GM12878 (cell line): Measurements from ENCODE around the gene RRP1B. TPM values are rescaled to one million over a fixed set of nuclear protein-coding genes. Genes with fewer than 3 reads are reported as not detected.

ENCODE experiments used
- ATAC-seq: fragments of 200-7000 bp; cut with Tn5 transposase; 3 replicates; pipeline ENCODE4 v1.9.1; 2020; ENCODE audit warnings: mild to moderate bottlenecking, moderate library complexity
- BruUV-seq: library from RNA; stranded (reverse); fragments of 400-500 nt; replicated peaks from 2 replicates; lab custom pipeline; 2021; lab: Mats Ljungman, UMichigan
- CTCF ChIA-PET: fragments of 300-600 bp; sonication (Branson Sonifier 250); formaldehyde crosslinking; extraction: SDS; loops from one replicate; lab custom pipeline; 2021; ENCODE audit warnings: inconsistent platforms; lab: Yijun Ruan, JAX
- POLR2A ChIA-PET: fragments of 350-600 bp; formaldehyde crosslinking; extraction: SDS; loops from one replicate; lab custom pipeline; 2021; ENCODE audit warnings: inconsistent platforms; lab: Charles Lee
- RAD21 ChIA-PET: fragments of 300-600 bp; sonication (Branson Sonifier 250); formaldehyde crosslinking; loops from one replicate; lab custom pipeline; 2023; ENCODE audit warnings: antibody characterized with exemption; ENCODE audit not compliant: unreplicated experiment; lab: Charles Lee
- SMC1A ChIA-PET: fragments of 300-600 bp; sonication (Branson Sonifier 250); formaldehyde crosslinking; loops from one replicate; lab custom pipeline; 2023; ENCODE audit not compliant: unreplicated experiment, uncharacterized antibody; lab: Charles Lee
- DNase-seq: peaks from one replicate; pipeline ENCODE4 v3.0.0-alpha.2; 2011; ENCODE audit warnings: low read depth, low spot score
- FAIRE-seq: peaks from 3 replicates; lab custom pipeline; 2011; peaks lifted over from hg19 to GRCh38; lab: Jason Lieb, UNC
- H2AFZ ChIP-seq: 2 replicates; pipeline ENCODE4 v1.6.0; 2011; ENCODE audit warnings: low read depth, low read length, control low read depth; ENCODE audit not compliant: control insufficient read depth
- H3K27ac ChIP-seq: 2 replicates; pipeline ENCODE4 v1.5.1; 2011; ENCODE audit warnings: control low read depth; ENCODE audit not compliant: control insufficient read depth, insufficient read depth
- H3K27me3 ChIP-seq, 2 experiments: replicated peaks in 1 of 2; 2 replicates each; pipeline versions ENCODE4 v1.6.0 to v1.6.1; 2011; ENCODE audit warnings: low read length in 1 of 2; ENCODE audit not compliant: control insufficient read depth in 2 of 2, insufficient read depth in 2 of 2
- H3K36me3 ChIP-seq, 2 experiments: 2 replicates each; pipeline ENCODE4 v1.5.1; 2011; ENCODE audit warnings: low read length in 1 of 2; ENCODE audit not compliant: control insufficient read depth in 2 of 2, insufficient read depth in 2 of 2
- H3K4me1 ChIP-seq: 2 replicates; pipeline ENCODE4 v1.6.1; 2011; ENCODE audit warnings: mild to moderate bottlenecking, low read length, moderate library complexity, mixed read lengths; ENCODE audit not compliant: control insufficient read depth, insufficient read depth
- H3K4me2 ChIP-seq: 2 replicates; pipeline ENCODE4 v1.6.0; 2011; ENCODE audit warnings: control low read depth; ENCODE audit not compliant: control insufficient read depth, insufficient read depth
- H3K4me3 ChIP-seq: fragments of 200-600 bp; sonication (generic); 2 replicates; pipeline ENCODE4 v1.5.1; 2016
- H3K79me2 ChIP-seq: 2 replicates; pipeline ENCODE4 v1.6.0; 2011; ENCODE audit warnings: low read length; ENCODE audit not compliant: control insufficient read depth, insufficient read depth
- H3K9ac ChIP-seq: 2 replicates; pipeline ENCODE4 v1.8.0; 2011; ENCODE audit warnings: low read length, control low read depth, mixed read lengths; ENCODE audit not compliant: control insufficient read depth, insufficient read depth
- H3K9me3 ChIP-seq: replicated peaks from 3 replicates; pipeline ENCODE4 v1.5.1; 2011; ENCODE audit warnings: mild to moderate bottlenecking, low read length; ENCODE audit not compliant: control insufficient read depth, insufficient read depth
- H4K20me1 ChIP-seq: 2 replicates; pipeline ENCODE4 v1.6.0; 2011; ENCODE audit not compliant: control insufficient read depth, insufficient read depth
- CREM ChIP-seq: IDR thresholded peaks from 2 replicates; pipeline ENCODE4 v1.6.1; 2014; ENCODE audit warnings: antibody characterized with exemption, low read depth
- DPF2 ChIP-seq: fragments of 450-650 bp; IDR thresholded peaks from 2 replicates; pipeline ENCODE4 v1.6.1; 2017; ENCODE audit warnings: mild to moderate bottlenecking
- IRF5 ChIP-seq: fragments of 450-650 bp; IDR thresholded peaks from 2 replicates; pipeline ENCODE4 v1.6.1; 2017; ENCODE audit warnings: borderline replicate concordance
- NFYB ChIP-seq: IDR thresholded peaks from 2 replicates; pipeline ENCODE4 v1.6.1; 2011; ENCODE audit warnings: low read depth, mild to moderate bottlenecking, low read length, improper control_type of control experiment, moderate library complexity; ENCODE audit not compliant: insufficient read depth
- POLR2AphosphoS5 ChIP-seq: IDR thresholded peaks from 2 replicates; pipeline ENCODE4 v1.6.1; 2011; ENCODE audit warnings: mild to moderate bottlenecking, low read length, inconsistent platforms
- POU2F2 ChIP-seq: IDR thresholded peaks from 3 replicates; pipeline ENCODE4 v1.6.1; 2011; ENCODE audit warnings: low read depth, mild to moderate bottlenecking, low read length, borderline replicate concordance
- RAD21 ChIP-seq: IDR thresholded peaks from 2 replicates; pipeline ENCODE4 v1.6.1; 2011; ENCODE audit warnings: mild to moderate bottlenecking, low read depth, low read length, moderate library complexity; ENCODE audit not compliant: insufficient read depth
- RELA ChIP-seq: fragments of 450-650 bp; IDR thresholded peaks from 2 replicates; pipeline ENCODE4 v1.8.0; 2014; ENCODE audit warnings: borderline replicate concordance; ENCODE audit not compliant: partially characterized antibody
- SIN3A ChIP-seq: IDR thresholded peaks from 2 replicates; pipeline ENCODE4 v1.6.1; 2012; ENCODE audit warnings: low read depth, low read length, improper control_type of control experiment
- SMARCA5 ChIP-seq: fragments of 450-650 bp; IDR thresholded peaks from 2 replicates; pipeline ENCODE4 v1.6.1; 2017; ENCODE audit warnings: mild to moderate bottlenecking
- SREBF2 ChIP-seq: IDR thresholded peaks from 2 replicates; pipeline ENCODE4 v1.6.1; 2012; ENCODE audit warnings: mild to moderate bottlenecking, low read length
- SUZ12 ChIP-seq: fragments of 200-600 bp; sonication (generic); IDR thresholded peaks from one replicate; pipeline ENCODE4 v1.6.1; 2018; ENCODE audit warnings: antibody characterized with exemption, mild to moderate bottlenecking; ENCODE audit not compliant: unreplicated experiment
- TCF7 ChIP-seq: IDR thresholded peaks from 2 replicates; pipeline ENCODE4 v1.6.1; 2014; ENCODE audit warnings: antibody characterized with exemption, borderline replicate concordance
- ZNF24 ChIP-seq: fragments of 450-650 bp; IDR thresholded peaks from 2 replicates; pipeline ENCODE4 v1.6.1; 2017; ENCODE audit warnings: antibody characterized with exemption, mild to moderate bottlenecking
- ZZZ3 ChIP-seq: IDR thresholded peaks from 2 replicates; pipeline ENCODE4 v1.6.1; 2011; ENCODE audit warnings: low read depth; ENCODE audit not compliant: control insufficient read depth, insufficient read length
- WGBS: methylation state at CpG from one replicate; pipeline ENCODE4 v1.1.6; 2016; ENCODE audit warnings: low lambda C conversion rate; ENCODE audit not compliant: insufficient replicate concordance, insufficient coverage; ENCODE audit errors: missing lambda C conversion rate; 5-methylcytosine and 5-hydroxymethylcytosine counted together
- in situ Hi-C: fragments of 300-500 bp; cut with MboI; formaldehyde crosslinking; loops from 9 replicates; pipeline ENCODE4 v1.14.3; 2018; ENCODE audit warnings: mixed read lengths
- intact Hi-C: fragments of 100-400 bp; cut with micrococcal nuclease; formaldehyde crosslinking; loops from one replicate; pipeline ENCODE4 v1.14.2; 2022; ENCODE audit not compliant: unreplicated experiment
- polyA plus RNA-seq, 11 experiments: library from polyadenylated mRNA; depleted of rRNA in 4 of 11; unstranded in 6 of 11; stranded (reverse) in 5 of 11; fragments of >200 nt; fragmentation: Nextera tagmentation in 4 of 11; fragmentation: Illumina TruSeq in 1 of 11; extraction: Ambion mirVana in 4 of 11; extraction: Trizol in 1 of 11; gene quantifications; 1 replicate in 1 of 11; 2 replicates in 10 of 11; pipeline versions ENCODE4 v1.2.1 to v1.2.3, GENCODE V29; 2011 to 2016; ENCODE audit warnings: inconsistent platforms in 2 of 11, missing spikeins in 2 of 11, low read depth in 1 of 11
- total RNA-seq, 4 experiments: library from RNA; depleted of rRNA in 3 of 4; stranded (reverse); fragments of >200 nt in 3 of 4; fragmentation: Illumina TruSeq in 1 of 4; extraction: Trizol in 1 of 4; gene quantifications; 2 replicates each; pipeline versions ENCODE4 v1.2.1 to v1.2.3, GENCODE V29; 2013 to 2021

RRP1B gene
- total and polyA plus RNA-seq, 10 of the 15 experiments (the other 5 are each of a cell fraction or from before 2014, with no cell fraction given) = 8.1 to 57.4 (median 38.1) TPM

- ChIA-PET CTCF (interaction anchor here (0.7 to 3.9 kb wide), 22 partner anchors 8 to 753 kb away, joined by 3 to 41 read pairs (median 5); partner anchors contain the start of gene NDUFV3), SMC1A (interaction anchor here (0.6 to 2.2 kb wide), 9 partner anchors 17 to 442 kb away, joined by 3 to 12 read pairs (median 4); no protein-coding TSS in a partner anchor), RAD21 (interaction anchor here (0.7 to 2.2 kb wide), 9 partner anchors 15 to 453 kb away, joined by 3 to 7 read pairs (median 3); no protein-coding TSS in a partner anchor), POLR2A (interaction anchor here (0.6 kb wide), 1 partner anchor 48 kb away, joined by 3 read pairs; no protein-coding TSS in a partner anchor)
- Histone ChIP-seq H3K9ac (no peak overlapping the region), H3K4me2 (peak overlapping the region; percentile 56), H3K4me1 (peaks cover 11% of the 10 kb centered on the region; the same call in 1 of the 2 replicates), H3K79me2 (no peaks in the 10 kb centered on the region), H3K9me3 (no peaks in the 10 kb centered on the region), H2AFZ (no peak overlapping the region), H3K36me3 (no peaks in the 10 kb centered on the region), H4K20me1 (no peaks in the 10 kb centered on the region), H3K27ac (no peak overlapping the region), H3K4me3 (no peak overlapping the region), H3K27me3 (no peaks in the 10 kb centered on the region; a peak in 1 of 4 replicates)
- in situ Hi-C loops (loop anchor here (5.0 kb wide), 1 partner anchor 34 kb away; no protein-coding TSS in a partner anchor), intact Hi-C loops (loop anchor here (1.0 to 5.0 kb wide), 3 partner anchors 34 to 339 kb away; no protein-coding TSS in a partner anchor)
- TF ChIP-seq SMARCA5 = no peak
- no peak for TF ChIP-seq SREBF2
- DNase-seq (no peak), ATAC-seq (no peak), FAIRE-seq (no peak)
- WGBS = 12% methylated on average over 4 of the region's 4 CpGs
- no TSS peak for BruUV-seq
Measured at GRCh38 chr21:43645976-43646375, 13.4 kb upstream of the RRP1B start.

GRCh38 chr21:43646550-43647260 is 12.7 kb upstream of the RRP1B start:
- SMC1A ChIA-PET = interaction anchor here (1.3 to 2.0 kb wide), 5 partner anchors 10 to 376 kb away, joined by 3 to 8 read pairs (median 4); no protein-coding TSS in a partner anchor
- CTCF ChIA-PET = interaction anchor here (1.0 to 3.9 kb wide), 8 partner anchors 8 to 61 kb away, joined by 3 to 41 read pairs (median 6); no protein-coding TSS in a partner anchor
- Histone ChIP-seq H2AFZ (peak overlapping the region; percentile 13; the same call in 1 of the 2 replicates), H3K4me3 (no peak overlapping the region), H3K79me2 (no peaks in the 10 kb centered on the region), H3K9ac (no peak overlapping the region), H3K4me2 (peak overlapping the region; percentile 56), H4K20me1 (no peaks in the 10 kb centered on the region), H3K27ac (no peak overlapping the region), H3K27me3 (no peaks in the 10 kb centered on the region; a peak in 1 of 4 replicates), H3K4me1 (peaks cover 11% of the 10 kb centered on the region; the same call in 1 of the 2 replicates), H3K9me3 (no peaks in the 10 kb centered on the region), H3K36me3 (no peaks in the 10 kb centered on the region)
- DNase-seq (no peak), ATAC-seq (peak; percentile 98), FAIRE-seq (peak; percentile 94)
- in situ Hi-C loops = loop anchor here (5.0 kb wide), 1 partner anchor 34 kb away; no protein-coding TSS in a partner anchor
- WGBS = 15% methylated on average over 7 of the region's 7 CpGs
- intact Hi-C loops = loop anchor here (1.0 to 5.0 kb wide), 2 partner anchors 34 to 339 kb away; no protein-coding TSS in a partner anchor
- POLR2A ChIA-PET = no interaction called here
- RAD21 ChIA-PET = interaction anchor here (1.1 to 2.2 kb wide), 3 partner anchors 14 to 332 kb away, joined by 3 to 7 read pairs (median 4); no protein-coding TSS in a partner anchor
- no TSS peak for BruUV-seq
- TF ChIP-seq ZNF24 (no peak), TCF7 (no peak), IRF5 (no peak), NFYB (no peak), ZZZ3 (no peak), SIN3A (no peak), SUZ12 (no peak), POLR2AphosphoS5 (no peak), RELA (peak; percentile 38), POU2F2 (peak; percentile 57; the same call in 1 of the 3 replicates), RAD21 (peak; percentile 99), CREM (no peak), DPF2 (0 out of 2 replicates have a peak, but pooled peaks have one; percentile 21)
